Activated CD8-positive, alpha-beta memory T cell treated with anti-CD3 and anti-CD28 coated beads for 1 hour (primary cell): Measurements from ENCODE around the gene DNAH14.
"Not testable (repeated sequence)": the region's sequence is repeated elsewhere in the genome, so short reads cannot be mapped to it uniquely, and the experiment has no call there.

Source experiments
- DNase-seq, 2 donors: peaks; one replicate each; pipeline ENCODE4 v3.0.0-alpha.2; 2020; ENCODE audit warnings: low read depth in 1 of 2; ENCODE audit errors: extremely low read depth in 1 of 2

DNAH14 gene

DNA sequence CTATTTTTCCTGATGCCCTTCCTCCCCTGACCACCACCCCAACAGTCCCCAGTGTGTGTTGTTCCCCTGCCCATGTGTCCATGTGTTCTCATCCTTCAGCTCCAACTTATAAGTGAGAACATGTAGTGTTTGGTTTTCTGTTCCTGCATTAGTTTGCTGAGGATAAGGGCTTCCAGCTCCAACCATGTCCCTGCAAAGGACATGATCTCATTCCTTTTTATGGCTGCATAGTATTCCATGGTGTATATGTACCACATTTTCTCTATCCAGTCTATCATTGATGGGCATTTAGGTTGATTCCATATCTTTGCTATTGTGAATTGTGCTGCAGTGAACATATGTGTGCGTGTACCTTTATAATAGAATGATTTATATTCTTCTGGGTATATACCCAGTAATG, 303.5 kb downstream of the DNAH14 start:
- DNase-seq: not testable (repeated sequence)

DNA sequence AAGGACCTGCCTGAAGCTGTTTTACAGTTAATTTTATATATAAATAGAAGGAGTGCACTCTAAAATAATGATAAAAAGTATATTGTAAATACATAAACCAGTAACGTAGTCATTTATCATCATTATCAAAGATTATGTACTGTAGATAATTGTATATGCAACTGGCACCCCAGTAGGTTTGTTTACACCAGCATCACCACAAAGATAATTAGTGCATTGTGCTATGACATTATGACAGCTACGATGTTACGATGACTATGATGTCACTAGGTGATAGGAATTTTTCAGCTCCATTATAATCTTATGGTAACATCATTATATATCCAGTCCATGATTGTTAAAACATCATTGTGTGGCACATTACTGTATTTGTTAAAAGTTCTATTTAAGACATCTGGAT, 313.1 kb downstream of the DNAH14 start:
- DNase-seq: no peak

GRCh38 chr1:225250432-225250831, 321.0 kb downstream of the DNAH14 start:
- DNase-seq: no peak

- no peak for DNase-seq
Measured at GRCh38 chr1:225253173-225253572, 323.7 kb downstream of the DNAH14 start.

GRCh38 chr1:225253784-225254183, 324.3 kb downstream of the DNAH14 start:
- no peak for DNase-seq

DNA sequence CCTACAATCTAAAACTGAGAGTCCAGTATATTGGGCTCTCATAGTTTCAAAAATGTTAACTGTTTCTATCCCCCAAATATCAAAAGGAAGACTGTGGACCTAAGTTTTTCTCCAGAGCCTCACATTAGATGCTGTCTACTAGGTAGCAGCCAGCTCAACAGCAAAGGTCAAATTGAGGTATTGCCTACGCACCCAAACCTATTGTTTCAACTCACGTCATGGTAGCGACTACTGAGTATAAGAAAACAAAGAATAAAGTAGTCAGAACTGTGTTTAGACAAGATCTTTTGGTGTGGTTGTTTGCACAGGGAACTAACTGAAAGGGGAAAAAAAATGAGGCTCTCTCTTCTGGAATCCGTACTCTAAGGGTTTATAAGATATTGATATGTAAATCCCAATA, 325.2 kb downstream of the DNAH14 start:
- no peak for DNase-seq

DNA sequence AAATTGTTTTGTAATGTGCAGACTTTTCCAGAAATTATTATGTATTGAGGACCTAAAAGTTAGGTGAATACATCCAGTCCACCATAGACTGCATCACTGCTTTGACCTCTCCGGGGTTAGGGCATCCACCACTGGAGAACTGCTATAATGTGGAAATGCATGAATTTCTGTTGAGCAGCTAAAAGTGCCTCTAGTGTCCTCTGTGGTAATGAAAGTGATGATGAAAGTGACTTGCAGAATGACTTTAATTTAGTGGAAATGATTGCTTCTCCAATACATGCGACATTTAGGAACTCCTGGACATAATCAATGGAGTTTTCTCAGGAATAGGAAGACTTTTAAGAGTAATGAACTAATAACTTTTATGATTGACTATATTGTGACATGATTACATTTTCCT, 327.6 kb downstream of the DNAH14 start:
- no peak for DNase-seq

- DNase-seq: no peak
Measured at GRCh38 chr1:225258811-225259210, 329.3 kb downstream of the DNAH14 start.

DNA sequence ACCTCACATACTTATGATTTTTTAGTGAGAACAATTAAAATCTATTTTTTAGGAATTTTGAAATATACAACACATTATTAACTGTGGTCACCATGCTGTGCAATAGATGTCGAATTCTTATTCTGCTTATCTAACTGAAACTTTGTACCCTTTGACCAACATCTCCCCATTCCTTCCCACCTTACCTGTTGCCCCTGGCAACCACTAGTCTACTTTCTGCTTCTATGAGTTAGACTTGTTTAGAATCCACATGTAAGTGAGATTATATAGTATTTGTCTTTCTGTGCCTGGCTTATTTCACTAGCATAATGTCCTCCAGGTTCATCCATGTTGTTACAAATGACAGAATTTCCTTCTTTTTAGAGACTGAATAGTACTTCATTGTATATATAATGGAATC, 330.1 kb downstream of the DNAH14 start:
- no peak for DNase-seq

- DNase-seq: no peak
Measured at GRCh38 chr1:225260319-225260718, 330.8 kb downstream of the DNAH14 start.

DNA sequence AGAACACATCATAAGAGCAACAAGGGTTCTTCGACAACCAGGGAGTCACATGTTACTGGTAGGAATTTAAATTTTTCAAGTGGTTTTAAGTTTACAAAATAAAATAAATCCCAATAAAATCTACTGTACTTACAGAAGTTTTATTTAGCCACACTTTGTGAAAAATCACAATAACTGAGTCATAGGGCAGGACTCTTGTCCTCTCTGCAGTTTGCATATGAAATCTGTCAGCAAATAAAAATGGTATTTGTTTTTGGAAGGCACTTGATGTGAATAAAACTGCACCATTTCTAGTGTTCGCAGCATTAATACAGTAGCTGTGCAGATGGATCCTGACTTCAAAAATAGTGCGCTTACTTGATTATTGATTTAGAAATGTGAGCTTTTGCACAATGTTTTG, 348.0 kb downstream of the DNAH14 start:
- no peak for DNase-seq

- DNase-seq: no peak
Measured at GRCh38 chr1:225280563-225280962, 351.1 kb downstream of the DNAH14 start.

GRCh38 chr1:225290244-225290643, 360.8 kb downstream of the DNAH14 start:
- DNase-seq: no peak

DNA sequence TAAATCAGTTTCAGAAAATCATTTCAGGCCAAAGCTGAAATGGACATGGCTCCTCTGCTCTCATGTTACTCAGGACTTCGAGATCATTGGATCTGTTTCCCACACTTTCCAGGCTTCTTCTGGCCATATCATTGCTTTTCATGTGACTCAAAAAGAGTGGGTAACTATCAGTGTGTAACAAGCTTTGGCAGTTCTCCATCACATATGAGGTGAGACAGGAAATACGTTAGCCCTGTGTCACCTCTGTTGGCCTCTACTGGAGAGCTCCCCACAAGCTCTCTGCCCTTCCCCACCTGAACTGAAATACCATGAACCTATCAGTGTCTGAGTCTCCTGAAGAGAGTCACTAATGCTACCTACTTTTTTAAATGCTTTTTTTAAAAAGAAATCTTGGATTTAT, 370.1 kb downstream of the DNAH14 start:
- DNase-seq: no peak

GRCh38 chr1:225300381-225300780, 370.9 kb downstream of the DNAH14 start:
- no peak for DNase-seq

GRCh38 chr1:225304996-225305395, 375.5 kb downstream of the DNAH14 start:
- no peak for DNase-seq

DNA sequence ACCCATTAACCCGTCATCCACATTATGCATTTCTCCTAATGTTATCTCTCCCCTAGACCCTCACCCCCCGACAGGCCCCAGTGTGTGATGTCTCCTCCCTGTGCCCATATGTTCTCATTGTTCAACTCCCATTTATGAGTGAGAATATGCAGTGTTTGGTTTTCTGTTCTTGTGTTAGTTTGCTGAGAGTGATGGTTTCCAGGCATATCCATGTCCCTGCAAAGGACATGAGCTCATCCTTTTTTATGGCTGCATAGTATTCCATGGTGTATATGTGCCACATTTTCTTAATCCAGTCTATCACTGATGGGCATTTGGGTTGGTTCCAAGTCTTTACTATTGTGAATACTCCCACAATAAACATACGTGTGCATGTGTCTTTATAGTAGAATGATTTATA, 381.1 kb downstream of the DNAH14 start:
- DNase-seq: not testable (repeated sequence)

DNA sequence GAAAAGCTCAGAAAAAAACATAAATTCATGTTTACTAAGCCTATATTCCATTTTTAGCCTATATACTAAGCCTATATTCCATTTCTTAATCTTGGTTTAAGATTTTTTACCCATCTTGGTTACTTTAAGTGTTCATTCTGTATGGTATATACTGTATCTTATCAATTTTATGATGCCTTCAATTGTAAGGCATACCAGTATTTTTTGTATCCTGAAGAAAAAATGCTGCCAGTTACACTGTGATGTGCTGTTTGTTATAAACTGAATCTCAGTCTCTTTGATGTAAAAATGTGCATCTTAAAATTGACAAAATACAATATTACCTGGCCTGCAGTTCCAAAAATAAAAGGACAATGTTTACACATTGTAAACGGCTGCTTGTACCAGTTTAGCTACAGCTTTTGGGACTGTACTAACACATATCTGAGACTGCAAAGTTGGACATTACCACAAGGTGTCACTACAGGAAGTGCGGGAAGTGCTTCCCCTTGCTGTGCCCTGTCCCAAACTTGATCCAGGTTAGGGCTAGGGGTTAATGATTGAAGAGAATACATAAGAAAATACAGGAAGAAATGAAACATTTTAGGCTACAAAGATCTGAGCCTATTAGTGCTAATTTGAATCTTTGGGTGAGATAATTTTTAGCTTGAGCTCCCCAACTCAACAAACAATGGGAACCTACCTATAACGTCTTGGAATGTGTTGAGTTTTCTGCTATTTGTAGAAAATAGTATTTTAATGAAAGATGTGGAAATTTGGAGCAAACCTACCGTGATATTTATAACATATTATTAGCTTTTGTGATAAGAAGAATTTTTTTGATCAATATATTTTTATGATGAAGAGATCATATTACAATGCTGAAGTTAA, 389.5 kb downstream of the DNAH14 start:
- DNase-seq: no peak

DNA sequence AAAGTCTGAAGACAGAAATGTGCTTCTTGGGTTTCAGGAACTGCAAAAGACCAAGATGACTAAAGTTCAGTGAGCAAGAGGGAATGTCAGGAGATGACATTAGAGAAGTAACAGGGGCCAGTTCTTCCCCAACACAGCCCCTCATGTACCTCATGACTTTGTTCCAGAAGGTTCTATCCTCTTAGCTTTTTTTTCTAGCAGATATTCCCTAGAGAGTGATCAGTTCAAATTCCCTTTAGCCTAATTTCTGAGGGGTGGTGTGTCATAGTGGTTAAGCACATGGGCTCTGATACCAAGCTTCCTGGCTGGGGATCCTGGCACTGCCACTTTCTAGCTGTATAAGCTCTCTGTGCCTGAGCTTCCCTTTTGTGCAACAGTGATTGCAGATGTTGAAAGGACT, 390.4 kb downstream of the DNAH14 start:
- DNase-seq: no peak

GRCh38 chr1:225321784-225322183, 392.3 kb downstream of the DNAH14 start:
- no peak for DNase-seq

DNA sequence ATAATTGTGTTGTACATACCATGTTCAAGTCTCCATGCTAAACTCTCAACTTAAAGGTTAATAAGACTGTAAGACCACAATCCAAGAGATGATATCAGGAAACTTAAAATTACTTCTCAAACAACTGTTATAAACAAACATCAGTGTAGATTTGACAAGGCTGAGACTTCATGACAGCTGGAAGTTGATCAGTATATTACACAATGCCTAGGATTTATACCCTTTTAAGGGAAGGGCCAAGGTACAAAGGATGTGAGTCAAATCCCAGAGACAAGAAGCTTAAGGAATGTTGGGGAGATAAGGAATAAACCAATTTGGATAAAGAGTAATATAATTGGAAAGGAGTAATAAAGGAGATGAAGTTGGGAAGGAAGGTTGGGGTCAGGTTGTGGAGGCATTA, 399.6 kb downstream of the DNAH14 start:
- no peak for DNase-seq

DNA sequence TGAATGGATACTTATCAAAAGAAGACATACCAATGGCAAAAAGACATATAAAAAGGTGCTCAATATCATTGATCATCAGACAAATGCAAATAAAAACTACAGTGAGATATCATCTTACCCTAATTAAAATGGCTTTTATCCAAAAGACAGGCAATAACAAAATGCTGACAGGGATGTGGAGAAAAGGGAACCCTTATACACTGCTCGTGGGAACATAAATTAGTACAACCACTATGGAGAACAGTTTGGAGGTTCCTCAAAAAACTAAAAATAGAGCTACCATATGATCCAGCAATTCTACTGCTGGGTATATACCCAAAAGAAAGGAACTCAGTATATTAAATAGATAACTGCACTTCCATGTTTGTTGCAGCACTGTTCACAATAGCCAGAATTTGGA, 400.5 kb downstream of the DNAH14 start:
- DNase-seq: not testable (repeated sequence)

DNA sequence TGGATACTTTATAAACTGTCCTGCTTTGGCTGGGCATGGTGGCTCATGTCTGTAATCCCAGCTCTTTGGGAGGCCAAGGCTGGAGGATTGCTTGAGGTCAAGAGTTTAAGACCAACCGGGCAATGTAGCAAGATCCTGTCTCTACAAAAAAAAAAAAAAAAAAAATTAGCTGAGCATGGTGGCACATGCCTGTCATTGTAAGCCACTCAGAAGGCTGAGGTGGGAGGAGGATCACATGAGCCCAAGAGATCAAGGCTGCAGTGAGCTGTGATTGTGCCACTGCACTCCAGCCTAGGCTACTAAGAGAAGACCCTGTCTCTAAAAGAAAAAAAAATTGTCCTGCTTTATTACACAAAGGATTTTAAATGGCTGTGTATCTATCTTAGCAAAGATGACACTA, 403.2 kb downstream of the DNAH14 start:
- no peak for DNase-seq
